Liver (tissue), 3 donors: ENCODE measurements around the gene KDM2B.

ENCODE experiments used
- GABPA ChIP-seq, 2 donors: IDR thresholded peaks in 1 of 2; conservative IDR thresholded peaks in 1 of 2; 2 replicates each; pipeline ENCODE4 v1.6.1; 2016; ENCODE audit warnings: antibody characterized with exemption in 2 of 2, mild to moderate bottlenecking in 1 of 2, moderate library complexity in 1 of 2
- HNF4A ChIP-seq, 2 donors: conservative IDR thresholded peaks; 2 replicates each; pipeline ENCODE4 v1.6.1; 2016; ENCODE audit warnings: antibody characterized with exemption in 2 of 2, mild to moderate bottlenecking in 2 of 2
- JUND ChIP-seq, 2 donors: IDR thresholded peaks; 2 replicates each; pipeline ENCODE4 v1.6.1; 2016; ENCODE audit warnings: antibody characterized with exemption in 2 of 2
- SP1 ChIP-seq: IDR thresholded peaks from 2 replicates; pipeline ENCODE4 v1.6.1; 2018; ENCODE audit warnings: antibody characterized with exemption, mild to moderate bottlenecking
- TAF1 ChIP-seq: conservative IDR thresholded peaks from 2 replicates; pipeline ENCODE4 v1.6.1; 2016; ENCODE audit warnings: antibody characterized with exemption, mild to moderate bottlenecking
- TF ChIP-seq, protein P1 (sequence below): fragments of 150-350 bp; IDR thresholded peaks from 2 replicates; pipeline ENCODE4 v1.5.1; 2017; ENCODE audit warnings: improper control_type of control experiment, low read depth, low read length; ENCODE audit not compliant: missing input control
- TF ChIP-seq, protein P2 (sequence below): IDR thresholded peaks from 2 replicates; pipeline ENCODE4 v1.6.1; 2016; ENCODE audit warnings: antibody characterized with exemption, mild to moderate bottlenecking
- donor health status: healthy.
- donor health status: healthy.

DNA sequence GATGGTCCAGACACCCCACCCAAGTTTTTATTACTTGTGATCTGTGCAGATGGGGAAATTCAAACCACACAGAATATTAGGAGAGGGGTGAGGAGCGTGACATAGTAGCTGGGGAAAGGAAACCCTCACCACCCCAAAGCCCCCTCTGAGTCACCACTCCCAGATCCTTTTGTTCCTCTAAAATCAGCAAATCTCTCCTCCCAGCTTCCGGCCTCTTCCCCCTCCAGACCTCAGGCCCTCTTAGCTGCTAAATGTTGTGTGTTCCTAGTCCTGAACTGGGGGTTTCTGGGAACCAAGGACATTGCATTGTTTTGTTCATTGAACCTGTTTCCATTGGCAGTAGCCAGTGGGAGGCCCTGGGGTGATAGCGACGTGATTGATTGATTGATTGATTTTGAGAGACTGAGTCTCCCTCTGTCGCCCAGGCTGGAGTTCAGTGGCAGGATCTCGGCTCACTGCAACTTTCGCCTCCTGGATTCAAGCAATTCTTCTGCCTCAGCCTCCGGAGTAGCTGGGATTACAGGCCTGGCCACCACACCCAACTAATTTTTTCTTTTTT, 39.6 kb upstream of the KDM2B start:
- TF ChIP-seq GABPA (IDR thresholded peaks at IDR 0.05 in 1 of 2, conservative IDR thresholded peaks at IDR 0.05 in 1 of 2), result no peak
- TF ChIP-seq, protein P1, sequence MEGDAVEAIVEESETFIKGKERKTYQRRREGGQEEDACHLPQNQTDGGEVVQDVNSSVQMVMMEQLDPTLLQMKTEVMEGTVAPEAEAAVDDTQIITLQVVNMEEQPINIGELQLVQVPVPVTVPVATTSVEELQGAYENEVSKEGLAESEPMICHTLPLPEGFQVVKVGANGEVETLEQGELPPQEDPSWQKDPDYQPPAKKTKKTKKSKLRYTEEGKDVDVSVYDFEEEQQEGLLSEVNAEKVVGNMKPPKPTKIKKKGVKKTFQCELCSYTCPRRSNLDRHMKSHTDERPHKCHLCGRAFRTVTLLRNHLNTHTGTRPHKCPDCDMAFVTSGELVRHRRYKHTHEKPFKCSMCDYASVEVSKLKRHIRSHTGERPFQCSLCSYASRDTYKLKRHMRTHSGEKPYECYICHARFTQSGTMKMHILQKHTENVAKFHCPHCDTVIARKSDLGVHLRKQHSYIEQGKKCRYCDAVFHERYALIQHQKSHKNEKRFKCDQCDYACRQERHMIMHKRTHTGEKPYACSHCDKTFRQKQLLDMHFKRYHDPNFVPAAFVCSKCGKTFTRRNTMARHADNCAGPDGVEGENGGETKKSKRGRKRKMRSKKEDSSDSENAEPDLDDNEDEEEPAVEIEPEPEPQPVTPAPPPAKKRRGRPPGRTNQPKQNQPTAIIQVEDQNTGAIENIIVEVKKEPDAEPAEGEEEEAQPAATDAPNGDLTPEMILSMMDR, result no peak
- TF ChIP-seq, protein P2, sequence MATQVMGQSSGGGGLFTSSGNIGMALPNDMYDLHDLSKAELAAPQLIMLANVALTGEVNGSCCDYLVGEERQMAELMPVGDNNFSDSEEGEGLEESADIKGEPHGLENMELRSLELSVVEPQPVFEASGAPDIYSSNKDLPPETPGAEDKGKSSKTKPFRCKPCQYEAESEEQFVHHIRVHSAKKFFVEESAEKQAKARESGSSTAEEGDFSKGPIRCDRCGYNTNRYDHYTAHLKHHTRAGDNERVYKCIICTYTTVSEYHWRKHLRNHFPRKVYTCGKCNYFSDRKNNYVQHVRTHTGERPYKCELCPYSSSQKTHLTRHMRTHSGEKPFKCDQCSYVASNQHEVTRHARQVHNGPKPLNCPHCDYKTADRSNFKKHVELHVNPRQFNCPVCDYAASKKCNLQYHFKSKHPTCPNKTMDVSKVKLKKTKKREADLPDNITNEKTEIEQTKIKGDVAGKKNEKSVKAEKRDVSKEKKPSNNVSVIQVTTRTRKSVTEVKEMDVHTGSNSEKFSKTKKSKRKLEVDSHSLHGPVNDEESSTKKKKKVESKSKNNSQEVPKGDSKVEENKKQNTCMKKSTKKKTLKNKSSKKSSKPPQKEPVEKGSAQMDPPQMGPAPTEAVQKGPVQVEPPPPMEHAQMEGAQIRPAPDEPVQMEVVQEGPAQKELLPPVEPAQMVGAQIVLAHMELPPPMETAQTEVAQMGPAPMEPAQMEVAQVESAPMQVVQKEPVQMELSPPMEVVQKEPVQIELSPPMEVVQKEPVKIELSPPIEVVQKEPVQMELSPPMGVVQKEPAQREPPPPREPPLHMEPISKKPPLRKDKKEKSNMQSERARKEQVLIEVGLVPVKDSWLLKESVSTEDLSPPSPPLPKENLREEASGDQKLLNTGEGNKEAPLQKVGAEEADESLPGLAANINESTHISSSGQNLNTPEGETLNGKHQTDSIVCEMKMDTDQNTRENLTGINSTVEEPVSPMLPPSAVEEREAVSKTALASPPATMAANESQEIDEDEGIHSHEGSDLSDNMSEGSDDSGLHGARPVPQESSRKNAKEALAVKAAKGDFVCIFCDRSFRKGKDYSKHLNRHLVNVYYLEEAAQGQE, result no peak
- no peak for TF ChIP-seq TAF1
- TF ChIP-seq SP1, result no peak
- TF ChIP-seq HNF4A (conservative IDR thresholded peaks at IDR 0.05), result no peak
- no peak for TF ChIP-seq JUND (IDR thresholded peaks at IDR 0.05)
